Measurements from ENCODE around the gene MLXIP. TPM values are rescaled to one million over a fixed set of nuclear protein-coding genes. Genes with fewer than 3 reads are reported as not detected.

The MLXIP gene
- total RNA-seq, 1 experiment from 2014 or later = 46.3 TPM

GRCh38 chr12:122035292-122035691 is 43.3 kb upstream of the MLXIP start:
- ChIA-PET CTCF (no interaction called here), RAD21 (ENCODE audit: low non-redundant PET in 1 of 2, low total read pairs in 2 of 2, uncharacterized antibody in 2 of 2, unreplicated experiment in 2 of 2) (no interaction called here), POLR2A (no interaction called here)
- no peak overlapping the region for H2AFZ ChIP-seq (ENCODE audit: low read depth, low read length, poor library complexity, severe bottlenecking)
- ATAC-seq (no peak), DNase-seq (ENCODE audit: low read depth, low spot score) (no peak)
- peaks cover 0 to 5% of the 10 kb centered on the region in 2 experiments; a peak in 1 of 4 replicates for H3K36me3 ChIP-seq (ENCODE audit: control insufficient read depth in 1 of 2, insufficient read depth in 2 of 2, low read length in 2 of 2)
- H3K27me3 ChIP-seq (ENCODE audit: insufficient read depth, low read length) = no peaks in the 10 kb centered on the region
- H3K27ac ChIP-seq (ENCODE audit: low read depth, low read length) = 0 out of 2 replicates have a peak overlapping the region, but pooled peaks have one; percentile 5
- H3K79me2 ChIP-seq (ENCODE audit: insufficient read depth, low read length) = peaks cover 23% of the 10 kb centered on the region; the same call in 1 of the 2 replicates
- BruUV-seq (replicated peaks) = no TSS peak
- no peak overlapping the region for H3K4me2 ChIP-seq (ENCODE audit: low read length)
- no peak for TF ChIP-seq CBX3 (IDR thresholded peaks at IDR 0.05; ENCODE audit: low read depth)
- H3K9me2 ChIP-seq (ENCODE audit: insufficient read depth) = no peaks in the 10 kb centered on the region
- H3K9ac ChIP-seq (ENCODE audit: low read length) = no peak overlapping the region
- peaks cover 0 to 4% of the 10 kb centered on the region in 2 experiments; a peak in 1 of 4 replicates for H3K4me1 ChIP-seq (ENCODE audit: control insufficient read depth in 1 of 2, insufficient read depth in 2 of 2, low read length in 2 of 2)
- no peaks in the 10 kb centered on the region for H4K20me1 ChIP-seq (ENCODE audit: insufficient read depth)
- H3K4me3 ChIP-seq (replicated peaks in 1 of 2; ENCODE audit: low read depth in 1 of 2, low read length in 2 of 2) = no peak overlapping the region
- no peaks in the 10 kb centered on the region for H3K9me3 ChIP-seq (ENCODE audit: control insufficient read depth in 1 of 2, insufficient read depth in 1 of 2, low read depth in 1 of 2, low read length in 2 of 2)
- intact Hi-C loops (cut with micrococcal nuclease) = no loop called here

DNA sequence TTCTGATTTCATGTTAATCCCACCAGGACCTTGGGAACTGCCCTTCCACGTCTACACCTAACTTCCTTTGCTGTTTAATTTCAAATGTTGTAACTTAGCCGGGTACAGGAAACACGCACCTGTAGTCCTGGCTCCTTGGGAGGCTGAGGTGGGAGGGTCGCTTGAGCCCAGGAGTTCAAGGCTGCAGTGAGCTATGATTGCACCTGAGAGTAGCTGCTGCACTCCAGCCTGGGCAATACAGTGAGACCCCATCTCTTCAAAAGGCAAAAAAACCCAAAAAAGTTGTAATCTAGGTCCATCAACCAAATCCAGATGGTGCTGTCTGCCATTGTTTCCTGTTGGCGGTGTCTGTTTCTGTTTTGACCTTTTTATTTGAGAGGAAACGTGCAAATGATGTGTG is 42.4 kb upstream of the MLXIP start:
- intact Hi-C loops (cut with micrococcal nuclease) = no loop called here
- RAD21 ChIA-PET (ENCODE audit: low non-redundant PET in 1 of 2, low total read pairs in 2 of 2, uncharacterized antibody in 2 of 2, unreplicated experiment in 2 of 2) = no interaction called here
- peaks cover 0 to 9% of the 10 kb centered on the region in 2 experiments; a peak in 2 of 4 replicates for H3K36me3 ChIP-seq (ENCODE audit: control insufficient read depth in 1 of 2, insufficient read depth in 2 of 2, low read length in 2 of 2)

More for the DNA sequence above, 42.4 kb upstream of the MLXIP start:
- peaks cover 18% of the 10 kb centered on the region; the same call in 1 of the 2 replicates for H3K79me2 ChIP-seq (ENCODE audit: insufficient read depth, low read length)
- no peaks in the 10 kb centered on the region for H3K9me3 ChIP-seq (ENCODE audit: control insufficient read depth in 1 of 2, insufficient read depth in 1 of 2, low read depth in 1 of 2, low read length in 2 of 2)
- no peaks in the 10 kb centered on the region for H3K27me3 ChIP-seq (ENCODE audit: insufficient read depth, low read length)
- no TSS peak for BruUV-seq (replicated peaks)
- no peak overlapping the region for H3K27ac ChIP-seq (ENCODE audit: low read depth, low read length)
- ChIA-PET CTCF (interaction anchor here (2.2 kb wide), 1 partner anchor 18 kb away, joined by 5 read pairs; no protein-coding TSS in a partner anchor), POLR2A (no interaction called here)
- no peak overlapping the region for H3K9ac ChIP-seq (ENCODE audit: low read length)
- TF ChIP-seq POLR2AphosphoS5 (IDR thresholded peaks at IDR 0.05; ENCODE audit: low read depth, low read length) = no peak
- TF ChIP-seq TCF7L2 (IDR thresholded peaks at IDR 0.05; ENCODE audit: borderline replicate concordance, extremely low read depth, insufficient read depth, insufficient read length) = no peak
- TF ChIP-seq, protein P1, sequence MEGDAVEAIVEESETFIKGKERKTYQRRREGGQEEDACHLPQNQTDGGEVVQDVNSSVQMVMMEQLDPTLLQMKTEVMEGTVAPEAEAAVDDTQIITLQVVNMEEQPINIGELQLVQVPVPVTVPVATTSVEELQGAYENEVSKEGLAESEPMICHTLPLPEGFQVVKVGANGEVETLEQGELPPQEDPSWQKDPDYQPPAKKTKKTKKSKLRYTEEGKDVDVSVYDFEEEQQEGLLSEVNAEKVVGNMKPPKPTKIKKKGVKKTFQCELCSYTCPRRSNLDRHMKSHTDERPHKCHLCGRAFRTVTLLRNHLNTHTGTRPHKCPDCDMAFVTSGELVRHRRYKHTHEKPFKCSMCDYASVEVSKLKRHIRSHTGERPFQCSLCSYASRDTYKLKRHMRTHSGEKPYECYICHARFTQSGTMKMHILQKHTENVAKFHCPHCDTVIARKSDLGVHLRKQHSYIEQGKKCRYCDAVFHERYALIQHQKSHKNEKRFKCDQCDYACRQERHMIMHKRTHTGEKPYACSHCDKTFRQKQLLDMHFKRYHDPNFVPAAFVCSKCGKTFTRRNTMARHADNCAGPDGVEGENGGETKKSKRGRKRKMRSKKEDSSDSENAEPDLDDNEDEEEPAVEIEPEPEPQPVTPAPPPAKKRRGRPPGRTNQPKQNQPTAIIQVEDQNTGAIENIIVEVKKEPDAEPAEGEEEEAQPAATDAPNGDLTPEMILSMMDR (IDR thresholded peaks at IDR 0.05 in 2 of 3, conservative IDR thresholded peaks at IDR 0.05 in 1 of 3; ENCODE audit: borderline replicate concordance in 1 of 3, insufficient read depth in 1 of 3, low read depth in 2 of 3, low read length in 2 of 3) = no peak
- no peak for TF ChIP-seq CEBPB (IDR thresholded peaks at IDR 0.05; ENCODE audit: low read depth)
- TF ChIP-seq ATF3 (IDR thresholded peaks at IDR 0.05) = no peak
- H3K4me2 ChIP-seq (ENCODE audit: low read length) = no peak overlapping the region
- DNase-seq (ENCODE audit: low read depth, low spot score) = no peak
- no peak for ATAC-seq
- H4K20me1 ChIP-seq (ENCODE audit: insufficient read depth) = no peaks in the 10 kb centered on the region
- H3K4me1 ChIP-seq (ENCODE audit: control insufficient read depth in 1 of 2, insufficient read depth in 2 of 2, low read length in 2 of 2) = peaks cover 0 to 4% of the 10 kb centered on the region in 2 experiments; a peak in 1 of 4 replicates
- H2AFZ ChIP-seq (ENCODE audit: low read depth, low read length, poor library complexity, severe bottlenecking) = no peak overlapping the region
- H3K4me3 ChIP-seq (replicated peaks in 1 of 2; ENCODE audit: low read depth in 1 of 2, low read length in 2 of 2) = no peak overlapping the region
- no peaks in the 10 kb centered on the region for H3K9me2 ChIP-seq (ENCODE audit: insufficient read depth)

Measured in HCT116 (cell line).